PC-3 (cell line): Measurements from ENCODE around the gene CRADD. TPM values are rescaled to one million over a fixed set of nuclear protein-coding genes. Genes with fewer than 3 reads are reported as not detected.

Source experiments
- ATAC-seq: fragments of 200-7000 bp; cut with Tn5 transposase; 2 replicates; pipeline ENCODE4 v1.9.1; 2020; ENCODE audit warnings: mild to moderate bottlenecking, moderate library complexity
- BruUV-seq: library from RNA; stranded (reverse); fragments of 400-500 nt; replicated peaks from 2 replicates; lab custom pipeline; 2021; lab: Mats Ljungman, UMichigan
- CTCF ChIA-PET: fragments of 300-600 bp; sonication (Branson Sonifier 250); formaldehyde crosslinking; loops from one replicate; lab custom pipeline; 2022; ENCODE audit warnings: antibody characterized with exemption; lab: Charles Lee
- POLR2A ChIA-PET: fragments of 300-600 bp; sonication (Branson Sonifier 250); formaldehyde crosslinking; loops from one replicate; lab custom pipeline; 2022; ENCODE audit warnings: antibody characterized with exemption; ENCODE audit not compliant: unreplicated experiment; lab: Charles Lee
- DNase-seq: peaks from one replicate; pipeline ENCODE4 v3.0.0-alpha.2; 2015
- H2AFZ ChIP-seq: fragments of 300-600 bp; sonication (generic); 2 replicates; pipeline ENCODE4 v1.6.0; 2016; ENCODE audit warnings: antibody characterized with exemption, low read length
- H3F3A ChIP-seq: fragments of 300-600 bp; sonication (generic); one replicate; pipeline ENCODE4 v1.6.0; 2017; ENCODE audit warnings: antibody characterized with exemption, low read length, control low read depth, mild to moderate bottlenecking; ENCODE audit not compliant: unreplicated experiment
- H3K27ac ChIP-seq: fragments of 300-600 bp; sonication (generic); 2 replicates; pipeline ENCODE4 v1.5.1; 2016; ENCODE audit warnings: mild to moderate bottlenecking, low read length
- H3K27me3 ChIP-seq: fragments of 300-600 bp; sonication (generic); 2 replicates; pipeline ENCODE4 v1.6.1; 2016; ENCODE audit warnings: low read length, mixed read lengths
- H3K36me3 ChIP-seq: fragments of 300-600 bp; sonication (generic); 2 replicates; pipeline ENCODE4 v1.6.1; 2016; ENCODE audit warnings: low read depth, mixed run types, low read length, mixed read lengths
- H3K4me1 ChIP-seq: fragments of 300-600 bp; sonication (generic); 2 replicates; pipeline ENCODE4 v1.5.1; 2016; ENCODE audit warnings: low read length; ENCODE audit not compliant: insufficient read depth
- H3K4me2 ChIP-seq: fragments of 300-600 bp; sonication (generic); 2 replicates; pipeline ENCODE4 v1.6.0; 2016; ENCODE audit warnings: low read length
- H3K4me3 ChIP-seq: fragments of 300-600 bp; sonication (generic); 2 replicates; pipeline ENCODE4 v1.5.1; 2016; ENCODE audit warnings: mild to moderate bottlenecking, low read length, mixed read lengths
- H3K79me2 ChIP-seq: fragments of 300-600 bp; sonication (generic); 2 replicates; pipeline ENCODE4 v1.6.1; 2017; ENCODE audit warnings: low read length, mixed read lengths
- H3K9ac ChIP-seq: fragments of 300-600 bp; sonication (generic); 2 replicates; pipeline ENCODE4 v1.6.0; 2016; ENCODE audit warnings: mild to moderate bottlenecking, low read length
- H3K9me2 ChIP-seq: fragments of 300-600 bp; sonication (generic); replicated peaks from 2 replicates; pipeline ENCODE4 v1.6.1; 2016; ENCODE audit warnings: mixed run types, low read length, mixed read lengths
- H3K9me3 ChIP-seq: fragments of 300-600 bp; sonication (generic); 2 replicates; pipeline ENCODE4 v1.6.1; 2016; ENCODE audit warnings: low read length, mixed read lengths
- H4K20me1 ChIP-seq: fragments of 300-600 bp; sonication (generic); 2 replicates; pipeline ENCODE4 v1.6.1; 2016; ENCODE audit warnings: low read length, mixed read lengths
- CTCF ChIP-seq: fragments of 300-600 bp; sonication (generic); conservative IDR thresholded peaks from 2 replicates; pipeline ENCODE4 v1.5.1; 2017; ENCODE audit warnings: antibody characterized with exemption, low read depth, mild to moderate bottlenecking, low read length
- EZH2 ChIP-seq: fragments of 300-600 bp; sonication (generic); IDR thresholded peaks from one replicate; pipeline ENCODE4 v1.6.1; 2017; ENCODE audit warnings: antibody characterized with exemption, mild to moderate bottlenecking, low read length; ENCODE audit not compliant: unreplicated experiment
- EZH2phosphoT487 ChIP-seq: fragments of 300-600 bp; sonication (generic); IDR thresholded peaks from 2 replicates; pipeline ENCODE4 v1.6.1; 2018; ENCODE audit warnings: mild to moderate bottlenecking, antibody characterized with exemption, low read length, borderline replicate concordance
- intact Hi-C: fragments of 100-400 bp; cut with micrococcal nuclease; formaldehyde crosslinking; loops from 2 replicates; pipeline ENCODE4 v1.9.0; 2023
- total RNA-seq: library from RNA; depleted of rRNA; stranded (reverse); fragments of >200 nt; gene quantifications from 2 replicates; pipeline ENCODE4 v1.2.3, GENCODE V29; 2014

CRADD gene
- total RNA-seq, 1 experiment from 2014 or later: 11.4 TPM

GRCh38 chr12:93702707-93703315 is 25.6 kb downstream of the CRADD start:
- Histone ChIP-seq H3K4me1 (peaks cover 45% of the 10 kb centered on the region), H3K9me3 (no peaks in the 10 kb centered on the region), H3K4me2 (no peak overlapping the region), H3K4me3 (no peak overlapping the region), H3K27me3 (no peaks in the 10 kb centered on the region), H3K9me2 (no peaks in the 10 kb centered on the region), H2AFZ (no peak overlapping the region), H3K9ac (no peak overlapping the region), H3F3A (no peaks in the 10 kb centered on the region), H3K27ac (no peak overlapping the region), H3K79me2 (no peaks in the 10 kb centered on the region), H3K36me3 (no peaks in the 10 kb centered on the region), H4K20me1 (no peaks in the 10 kb centered on the region)
- ATAC-seq (no peak), DNase-seq (no peak)
- intact Hi-C loops: no loop called here
- BruUV-seq: no TSS peak
- TF ChIP-seq CTCF (no peak), EZH2 (no peak), EZH2phosphoT487 (no peak)
- POLR2A ChIA-PET: no interaction called here
- CTCF ChIA-PET: no interaction called here

GRCh38 chr12:93704122-93704521 is 26.9 kb downstream of the CRADD start:
- Histone ChIP-seq H3K9me2 (no peaks in the 10 kb centered on the region), H3K36me3 (no peaks in the 10 kb centered on the region), H3F3A (no peaks in the 10 kb centered on the region), H3K9me3 (no peaks in the 10 kb centered on the region), H3K27me3 (no peaks in the 10 kb centered on the region), H2AFZ (no peak overlapping the region), H3K4me3 (no peak overlapping the region), H3K4me2 (no peak overlapping the region), H3K9ac (no peak overlapping the region), H3K27ac (no peak overlapping the region), H3K4me1 (peaks cover 32% of the 10 kb centered on the region), H4K20me1 (no peaks in the 10 kb centered on the region), H3K79me2 (no peaks in the 10 kb centered on the region)
- TF ChIP-seq EZH2 (no peak), CTCF (no peak), EZH2phosphoT487 (no peak)
- no peak for ATAC-seq
- intact Hi-C loops: no loop called here
- POLR2A ChIA-PET: no interaction called here
- BruUV-seq: no TSS peak
- no peak for DNase-seq
- CTCF ChIA-PET: no interaction called here

- ChIA-PET POLR2A (no interaction called here), CTCF (no interaction called here)
- no peaks in the 10 kb centered on the region for H3F3A ChIP-seq
- ATAC-seq (no peak), DNase-seq (no peak)
- no peaks in the 10 kb centered on the region for H3K79me2 ChIP-seq
- H3K27ac ChIP-seq: no peak overlapping the region
- H2AFZ ChIP-seq: no peak overlapping the region
- H3K9ac ChIP-seq: no peak overlapping the region
- no peaks in the 10 kb centered on the region for H3K27me3 ChIP-seq
- no peak overlapping the region for H3K4me2 ChIP-seq
- H3K36me3 ChIP-seq: peaks cover under 1% of the 10 kb centered on the region; the same call in 1 of the 2 replicates
- peaks cover 3% of the 10 kb centered on the region for H3K9me3 ChIP-seq
- BruUV-seq: no TSS peak
- TF ChIP-seq CTCF (no peak), EZH2phosphoT487 (no peak), EZH2 (no peak)
- H3K4me1 ChIP-seq: peaks cover 27% of the 10 kb centered on the region
- no peaks in the 10 kb centered on the region for H3K9me2 ChIP-seq
- no peaks in the 10 kb centered on the region for H4K20me1 ChIP-seq
- H3K4me3 ChIP-seq: no peak overlapping the region
- intact Hi-C loops: no loop called here
Measured at GRCh38 chr12:93704625-93705024, 27.4 kb downstream of the CRADD start.
